HL-60/S4 treated with retinoic acid at 250 ng/mL for 4 days and 3 days (cell line): Measurements from ENCODE around the gene CACYBP.
"Not testable (repeated sequence)": the region's sequence is repeated elsewhere in the genome, so short reads cannot be mapped to it uniquely, and the experiment has no call there.

Source experiments
- in situ Hi-C: fragments of 300-500 bp; cut with MboI; formaldehyde crosslinking; loops from 2 replicates; pipeline ENCODE4 v1.7.0; 2022; ENCODE audit warnings: low sequenced_read_pairs

CACYBP gene

DNA sequence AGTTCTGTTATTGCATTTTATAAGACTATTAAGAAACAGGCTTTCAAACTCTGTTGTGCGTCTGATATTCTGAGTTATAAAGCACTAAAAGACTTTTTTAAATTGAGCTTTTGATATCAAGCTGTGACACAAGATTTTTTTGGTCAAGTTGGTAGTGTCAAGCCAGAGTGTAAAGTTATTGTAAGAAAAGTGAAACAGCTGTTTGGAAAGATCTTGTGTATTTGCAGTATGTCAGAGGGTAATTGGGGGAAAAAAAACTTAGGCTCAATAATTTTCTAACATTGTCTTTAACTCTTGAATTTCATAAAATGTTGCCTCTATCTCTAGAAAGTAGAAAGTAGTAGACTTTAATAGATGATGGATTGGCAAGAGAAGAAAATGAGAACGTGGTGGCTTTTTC is 3.8 kb downstream of the CACYBP start:
- in situ Hi-C loops = no loop called here

DNA sequence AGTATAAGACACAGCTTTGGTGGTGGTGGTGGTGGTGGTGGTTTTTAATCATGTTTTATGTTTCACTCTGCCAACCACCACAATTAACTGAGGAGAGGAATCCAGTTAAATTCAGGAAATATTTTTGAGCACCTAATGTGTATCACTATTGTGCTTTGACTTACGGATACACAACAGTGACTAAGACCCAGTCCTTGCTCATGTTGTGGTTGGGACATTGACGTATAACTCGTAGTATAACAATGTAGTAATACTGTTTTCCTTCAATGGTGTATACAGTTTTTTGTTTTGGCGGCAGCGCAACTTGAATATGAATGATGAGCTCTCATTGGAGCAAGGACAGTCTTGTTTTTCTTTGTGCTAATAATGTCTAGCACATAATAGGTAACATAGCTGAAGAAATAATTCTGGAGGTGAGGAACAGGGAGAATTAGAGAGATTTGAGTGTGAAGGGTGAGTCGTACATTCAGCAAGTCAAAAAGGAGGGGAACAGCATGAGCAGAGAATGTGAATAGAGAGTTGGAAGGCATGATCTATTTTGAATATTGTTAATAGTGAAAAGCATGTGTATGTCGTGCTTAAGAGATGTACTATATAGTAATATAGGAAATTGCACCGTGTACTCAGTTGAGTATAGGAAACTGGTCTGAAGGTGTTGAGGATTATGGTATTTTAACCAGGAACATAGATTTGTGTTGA is 5.5 kb downstream of the CACYBP start:
- in situ Hi-C loops = no loop called here

DNA sequence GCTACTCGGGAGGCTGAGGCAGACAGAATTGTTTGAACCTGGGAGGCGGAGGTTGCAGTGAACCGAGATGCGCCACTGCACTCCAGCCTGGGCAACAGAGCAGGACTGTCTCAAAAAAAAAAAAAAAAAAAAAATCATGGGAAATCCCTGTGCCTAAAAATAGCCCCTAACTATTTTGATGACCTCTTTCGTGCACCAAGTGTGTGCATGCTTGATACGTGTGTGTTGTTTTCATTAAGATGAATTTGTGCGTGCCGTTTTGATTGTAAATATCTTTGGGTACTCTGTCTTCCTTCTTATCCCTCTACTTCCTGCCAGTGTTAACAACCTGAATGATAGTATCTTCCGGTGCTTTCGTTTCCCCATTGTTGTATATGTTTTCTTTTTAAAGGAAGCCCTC is 9.8 kb downstream of the CACYBP start:
- in situ Hi-C loops = no loop called here

DNA sequence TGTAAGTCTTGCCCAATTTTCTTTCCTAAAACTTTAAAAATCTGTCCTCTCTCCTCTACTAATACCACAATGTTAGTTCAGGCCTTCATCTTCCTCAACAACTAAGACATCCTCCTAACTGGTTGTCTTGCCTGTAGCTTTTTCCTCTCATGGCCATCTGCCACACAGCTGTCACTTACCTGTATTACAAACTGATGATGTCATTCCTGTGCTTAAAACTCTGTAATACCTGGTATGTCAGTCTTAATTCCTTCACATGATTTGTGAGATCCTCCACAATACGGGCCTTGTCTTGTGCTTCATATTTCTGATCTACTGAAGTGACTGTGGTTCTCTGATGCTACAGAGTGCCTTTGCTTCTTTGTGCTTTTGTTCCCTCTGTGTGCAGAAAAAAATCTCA is 13.7 kb downstream of the CACYBP start:
- in situ Hi-C loops = no loop called here

DNA sequence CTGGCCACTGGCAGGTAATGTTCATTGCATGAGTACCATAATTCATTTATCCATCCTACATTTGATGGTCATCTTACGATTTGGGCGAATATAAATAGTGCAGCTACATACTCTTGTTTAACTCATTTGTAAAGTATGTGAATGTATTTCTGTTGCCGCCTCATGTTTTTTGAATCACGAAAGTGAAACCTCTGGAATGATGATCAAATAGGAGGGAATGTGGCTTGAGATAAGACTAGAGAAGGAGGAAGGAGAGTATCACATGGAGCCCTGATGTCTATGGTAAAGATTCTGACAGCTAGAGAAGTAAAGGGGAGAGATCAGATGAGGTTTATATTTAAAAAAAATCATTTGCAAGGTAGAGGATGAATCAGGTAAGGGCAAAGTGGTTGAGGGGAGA is 15.5 kb downstream of the CACYBP start:
- in situ Hi-C loops = no loop called here

DNA sequence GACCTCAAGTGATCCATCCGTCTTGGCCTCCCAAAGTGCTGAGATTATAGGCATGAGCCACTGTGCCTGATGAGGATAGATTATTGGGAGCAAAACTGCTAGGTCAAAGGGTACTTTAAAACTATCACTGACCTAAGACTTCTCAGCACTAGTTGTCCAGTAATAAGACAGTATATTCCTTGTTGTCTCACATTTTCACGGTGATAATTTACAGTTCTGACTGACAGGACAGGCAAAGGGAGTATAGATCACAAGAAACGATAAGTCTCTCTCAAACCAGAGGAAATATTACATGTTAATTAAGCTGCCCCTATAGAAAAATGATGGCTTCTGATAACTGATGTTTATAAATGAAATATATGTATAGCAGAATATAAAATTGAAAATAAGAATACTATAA is 19.8 kb downstream of the CACYBP start:
- in situ Hi-C loops = no loop called here

DNA sequence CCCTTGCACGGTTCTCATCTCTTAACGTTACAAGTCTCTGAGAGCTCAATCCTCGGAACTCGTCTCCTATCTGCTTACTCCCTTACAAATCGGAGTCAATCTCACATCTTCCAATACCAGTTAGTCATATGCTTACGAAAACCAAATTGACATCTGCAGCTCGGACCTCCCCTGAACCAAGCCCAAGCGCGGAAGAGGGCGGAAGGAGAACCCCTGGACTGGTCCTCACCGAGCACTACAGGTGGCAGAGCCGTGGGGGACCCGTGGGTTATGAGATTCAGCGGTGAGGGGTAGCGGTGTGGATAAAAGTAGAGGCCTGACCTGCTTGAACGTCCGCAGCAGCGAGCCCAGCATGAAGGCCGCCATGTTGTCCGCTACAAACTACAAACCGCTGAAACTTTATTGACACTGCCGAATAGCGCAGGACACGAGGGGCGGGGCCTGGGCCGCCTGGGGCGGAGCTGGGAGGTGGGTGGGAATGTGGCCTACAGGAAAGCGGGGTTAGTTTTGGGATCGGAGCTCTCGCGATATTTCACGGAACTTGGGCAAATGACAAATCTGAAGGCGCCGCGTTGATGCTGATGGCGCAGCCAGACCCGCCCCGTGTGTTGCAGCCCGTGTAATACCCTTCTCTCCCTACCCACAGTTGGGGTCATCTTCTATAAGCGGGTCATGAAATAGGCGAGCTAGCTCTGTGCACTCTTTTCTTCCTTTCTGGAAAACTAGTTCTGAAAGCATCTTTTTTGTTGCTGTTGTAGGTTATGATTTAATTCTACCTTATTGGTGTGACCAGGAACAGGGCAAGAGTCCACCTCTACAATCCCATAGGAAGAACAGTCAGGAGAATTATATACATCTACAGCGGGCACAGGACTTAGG is 23.5 kb downstream of the CACYBP start, which contains the start of gene MRPS14:
Gene MRPS14 (minus strand): TSS at position 383 of the 879 bp plus-strand sequence. CDS start 17 bp downstream, at position 366.
- in situ Hi-C loops = no loop called here

DNA sequence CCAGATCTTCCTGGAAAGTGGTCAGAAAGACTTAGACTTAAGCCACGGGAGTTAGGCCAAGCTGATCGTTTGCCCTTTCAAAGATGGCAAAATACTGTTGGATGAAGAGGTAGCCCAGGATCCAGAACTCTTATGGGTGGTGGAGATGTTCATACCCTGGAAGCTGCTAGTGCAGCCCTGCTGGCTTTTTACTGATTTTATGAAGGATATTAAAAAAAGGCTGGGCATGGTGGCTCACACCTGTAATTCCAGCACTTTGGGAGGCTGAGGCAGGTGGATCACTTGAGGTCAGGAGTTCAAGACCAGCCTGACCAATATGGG is 24.1 kb downstream of the CACYBP start:
- in situ Hi-C loops = not testable (repeated sequence)

DNA sequence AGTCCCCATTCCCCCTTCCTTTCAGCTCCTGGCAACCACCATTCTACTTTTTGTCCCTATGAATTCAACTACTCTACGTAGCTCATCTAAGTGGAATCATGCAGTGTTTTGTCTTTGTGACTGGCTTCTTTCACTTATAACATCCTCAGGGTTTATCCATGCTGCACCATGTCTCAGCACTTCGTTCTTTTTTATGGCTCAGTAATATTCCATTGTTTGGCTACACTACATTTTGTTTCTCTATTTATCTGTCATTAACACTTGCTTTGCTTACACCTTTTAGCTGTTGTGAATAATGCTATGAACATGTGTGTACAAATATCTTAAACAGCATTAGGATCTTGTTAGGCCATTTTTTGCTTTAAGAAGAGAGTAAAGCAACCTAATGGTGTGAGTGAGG is 25.0 kb downstream of the CACYBP start:
- in situ Hi-C loops = loop anchor here (25.0 kb wide), 1 partner anchor 288 kb away; no protein-coding TSS in a partner anchor

DNA sequence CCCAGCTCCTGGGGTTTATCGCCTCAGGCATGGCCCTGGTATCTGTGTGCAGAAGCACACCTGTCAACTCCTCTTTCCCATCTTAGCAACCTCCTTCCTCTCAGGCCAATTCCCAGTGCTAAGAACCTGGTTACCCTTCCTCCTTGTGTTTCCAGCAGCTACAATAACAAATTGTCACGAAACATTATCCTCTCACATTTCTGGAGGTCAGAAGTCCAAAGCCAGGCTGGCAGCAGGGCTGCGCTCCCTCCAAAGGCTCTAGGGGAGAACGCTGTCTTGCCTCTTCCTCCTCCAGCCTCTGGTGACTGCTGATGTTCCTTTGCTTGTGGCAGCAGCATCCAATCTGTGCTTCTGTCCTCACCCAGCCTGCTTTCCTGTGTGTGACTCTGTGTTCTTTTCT is 34.2 kb downstream of the CACYBP start:
- in situ Hi-C loops = loop anchor here (25.0 kb wide), 1 partner anchor 278 kb away; no protein-coding TSS in a partner anchor

DNA sequence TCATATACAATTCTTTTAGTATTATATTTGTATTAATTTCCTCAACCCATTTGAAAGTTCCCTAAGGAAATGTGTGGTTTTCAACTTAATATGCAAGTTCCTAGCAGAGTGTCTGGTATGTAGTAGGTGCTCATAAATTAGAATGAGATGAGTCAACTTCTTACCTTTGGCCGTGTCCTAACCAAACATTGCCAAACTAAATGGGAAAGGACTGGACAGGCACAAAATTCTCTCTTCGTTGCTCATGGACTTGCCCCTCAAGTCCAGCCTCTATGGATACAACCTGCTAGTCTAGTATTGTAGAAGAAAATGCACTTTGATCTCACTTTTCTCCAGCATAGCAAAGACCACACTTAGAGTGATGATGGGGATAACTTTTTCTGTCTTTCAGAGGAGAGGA is 35.0 kb downstream of the CACYBP start:
- in situ Hi-C loops = loop anchor here (25.0 kb wide), 1 partner anchor 278 kb away; no protein-coding TSS in a partner anchor

DNA sequence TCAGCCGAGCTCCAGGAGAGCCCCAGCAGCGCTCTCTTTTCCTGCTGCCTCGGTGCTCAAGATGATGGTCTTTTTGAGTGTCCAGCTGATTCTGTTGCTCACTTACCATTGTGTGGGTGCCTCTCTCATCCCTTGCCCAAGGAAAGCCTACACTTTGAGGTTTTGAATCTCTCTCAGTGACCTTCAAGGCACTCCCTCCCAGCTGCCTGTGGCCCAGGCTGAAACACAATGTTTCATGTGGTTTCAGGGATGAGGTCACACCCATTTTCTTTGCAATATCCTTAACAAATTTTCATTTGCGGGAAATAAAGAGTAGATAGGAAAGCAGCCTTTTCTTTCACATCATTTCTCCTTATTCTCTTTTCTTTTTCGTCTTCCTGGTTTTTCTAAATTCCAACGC is 36.1 kb downstream of the CACYBP start:
- in situ Hi-C loops = loop anchor here (25.0 kb wide), 1 partner anchor 276 kb away; no protein-coding TSS in a partner anchor

DNA sequence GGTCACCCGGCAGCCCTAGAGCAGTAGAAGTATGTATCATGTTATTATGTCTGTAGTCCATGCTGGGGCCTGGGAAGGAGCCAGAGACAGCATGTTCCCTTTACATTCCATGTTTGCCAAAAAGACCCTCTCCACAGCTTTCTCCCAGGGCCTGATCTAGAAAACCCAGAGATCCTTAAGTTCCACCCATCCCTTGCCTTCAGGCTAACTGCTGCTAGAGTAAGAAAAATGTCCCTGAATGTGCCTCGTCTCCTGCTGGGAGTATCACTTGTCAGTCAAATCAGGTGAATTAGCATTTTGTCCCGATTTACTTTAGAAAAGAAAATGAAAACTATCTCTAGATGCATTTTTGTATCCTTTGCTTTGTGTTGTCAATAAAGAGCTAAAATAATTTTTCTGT is 36.7 kb downstream of the CACYBP start:
- in situ Hi-C loops = loop anchor here (25.0 kb wide), 1 partner anchor 276 kb away; no protein-coding TSS in a partner anchor

DNA sequence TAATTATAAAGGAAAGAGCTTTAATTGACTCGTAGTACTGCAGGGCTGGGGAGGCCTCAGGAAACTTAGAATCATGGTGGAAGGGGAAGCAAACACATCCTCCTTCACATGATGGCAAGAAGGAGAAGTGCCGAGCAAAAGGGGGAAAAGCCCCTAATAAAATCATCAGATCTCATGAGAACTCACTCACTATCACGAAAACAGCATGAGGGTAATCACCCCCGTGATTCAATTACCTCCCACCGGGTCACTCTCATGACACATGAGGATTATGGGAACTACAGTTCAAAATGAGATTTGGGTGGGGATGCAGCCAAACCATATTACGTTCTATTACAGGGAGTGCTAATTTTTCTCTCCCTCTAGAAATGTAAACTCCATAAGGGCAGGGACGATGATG is 37.7 kb downstream of the CACYBP start:
- in situ Hi-C loops = loop anchor here (25.0 kb wide), 1 partner anchor 275 kb away; no protein-coding TSS in a partner anchor

DNA sequence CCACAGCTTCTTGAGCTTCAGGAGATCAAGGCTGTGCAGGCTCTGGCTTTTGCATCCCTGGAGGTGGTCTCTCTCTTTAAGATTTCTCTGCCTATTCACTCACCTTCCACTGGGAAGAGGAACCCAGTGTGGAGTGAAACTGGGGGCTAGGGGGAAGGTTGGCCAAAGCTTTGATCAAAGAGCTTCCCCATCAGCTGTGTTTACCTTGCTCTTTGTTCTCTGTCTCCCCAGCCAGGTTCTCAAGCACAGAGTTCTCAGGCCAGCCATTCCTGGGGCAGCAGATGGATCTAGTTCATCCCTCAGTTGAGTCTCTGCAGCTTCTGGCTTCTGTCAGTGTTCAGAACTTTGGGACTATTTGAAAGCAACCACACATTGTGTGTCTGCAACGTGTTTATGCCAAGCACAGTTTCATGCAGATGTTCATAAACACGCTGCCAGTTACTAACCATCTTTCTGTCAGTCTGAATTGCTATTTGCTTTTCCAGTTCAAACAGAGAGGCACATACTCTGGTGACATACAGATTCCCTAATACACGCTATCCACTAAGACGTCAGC is 40.7 kb downstream of the CACYBP start:
- in situ Hi-C loops = loop anchor here (25.0 kb wide), 1 partner anchor 272 kb away; no protein-coding TSS in a partner anchor

DNA sequence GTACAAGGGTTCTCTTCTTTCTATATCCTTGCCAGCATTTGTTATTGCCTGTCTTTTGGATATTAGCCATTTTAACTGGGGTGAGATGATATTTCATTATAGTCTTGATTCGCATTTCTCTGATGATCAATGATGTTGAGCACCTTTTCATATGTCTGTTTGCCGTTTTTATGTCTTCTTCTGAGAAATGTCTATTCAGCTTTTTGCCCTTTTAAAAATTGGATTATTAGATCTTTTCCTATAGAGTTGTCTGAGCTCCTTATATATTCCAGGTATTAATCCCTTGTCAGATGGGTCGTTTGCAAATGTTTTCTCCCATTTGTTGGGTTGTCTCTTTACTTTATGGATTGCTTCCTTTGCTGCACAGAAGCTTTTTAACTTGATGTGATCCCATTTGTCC is 42.9 kb downstream of the CACYBP start:
- in situ Hi-C loops = loop anchor here (25.0 kb wide), 1 partner anchor 270 kb away; no protein-coding TSS in a partner anchor

DNA sequence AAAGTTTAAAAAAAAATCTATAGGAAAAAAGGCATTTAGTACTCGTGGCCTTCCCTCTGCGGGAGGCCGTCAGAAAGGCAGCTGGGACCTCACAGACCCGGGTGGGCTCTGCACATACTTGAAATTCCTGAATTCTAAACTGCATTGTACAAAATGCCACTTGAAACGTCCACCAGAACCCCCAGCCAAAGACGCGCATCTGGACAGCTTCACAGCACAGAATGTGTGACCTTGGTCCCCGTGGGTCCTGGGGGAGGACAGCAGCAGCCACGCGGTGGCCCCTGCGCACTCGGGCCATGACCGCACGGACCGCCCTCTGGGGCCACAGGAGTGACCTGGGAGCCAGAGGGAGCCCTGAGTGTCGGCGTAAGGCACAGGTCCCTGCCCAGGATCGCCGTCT is 44.1 kb downstream of the CACYBP start:
- in situ Hi-C loops = loop anchor here (25.0 kb wide), 1 partner anchor 268 kb away; no protein-coding TSS in a partner anchor

DNA sequence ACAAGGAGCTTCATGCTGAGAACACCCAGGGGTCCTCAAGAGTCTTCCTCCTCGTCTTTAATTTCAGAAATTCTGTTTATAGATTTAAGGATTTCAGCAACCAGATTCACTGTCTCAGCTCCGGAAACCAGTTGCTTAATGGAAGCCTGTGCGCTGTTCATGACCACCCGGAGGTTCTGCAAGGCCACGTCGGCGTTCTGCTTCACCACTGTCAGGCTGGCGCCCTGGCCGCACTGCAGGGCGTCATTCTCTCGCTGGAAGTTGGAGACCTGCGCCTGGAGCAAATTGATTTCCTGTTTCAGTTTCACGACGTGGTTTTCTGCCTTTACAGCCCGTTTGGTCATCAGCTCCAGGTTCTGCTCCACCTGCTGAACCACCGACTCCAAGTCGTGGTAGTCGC is 44.8 kb downstream of the CACYBP start:
- in situ Hi-C loops = loop anchor here (25.0 kb wide), 1 partner anchor 268 kb away; no protein-coding TSS in a partner anchor

DNA sequence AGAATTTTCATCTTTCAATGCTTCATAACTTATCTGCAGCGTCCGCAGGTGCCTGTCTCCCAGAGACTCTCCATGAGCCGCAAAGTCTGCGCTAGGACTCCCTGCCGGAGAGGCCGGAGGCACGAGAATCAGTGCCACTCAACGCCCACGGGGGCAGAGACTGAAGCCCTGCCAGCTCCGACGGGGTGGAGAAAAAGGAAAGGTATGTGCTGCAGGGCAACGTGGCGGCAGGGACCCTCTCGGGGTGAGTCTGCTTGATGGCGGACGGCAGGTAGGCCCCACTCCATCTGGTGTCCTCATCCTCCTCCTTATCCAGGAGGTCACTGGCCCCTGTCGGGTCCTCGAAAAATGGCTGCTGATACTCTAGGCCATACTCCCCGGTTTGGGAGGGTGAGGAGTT is 45.4 kb downstream of the CACYBP start:
- in situ Hi-C loops = loop anchor here (25.0 kb wide), 1 partner anchor 267 kb away; no protein-coding TSS in a partner anchor

DNA sequence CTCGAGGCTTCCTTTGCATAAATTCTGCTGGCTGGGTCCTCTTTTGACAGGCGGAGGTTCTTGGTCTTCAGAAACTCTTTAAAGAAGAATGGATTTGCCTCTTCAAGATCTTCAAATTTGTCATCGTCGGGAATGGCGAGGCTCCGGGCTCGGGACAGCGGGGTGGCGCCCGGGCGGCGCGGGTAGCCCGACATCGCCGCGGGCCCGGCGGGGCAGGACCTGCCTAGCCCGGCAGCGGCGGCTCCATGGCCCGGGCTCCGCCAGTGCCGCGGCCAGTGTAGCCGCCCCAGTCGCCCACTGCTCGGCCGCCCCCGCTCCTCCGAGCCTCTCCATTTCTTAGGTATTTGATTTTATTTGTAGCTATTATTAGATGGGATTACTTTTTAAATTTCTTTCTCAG is 45.8 kb downstream of the CACYBP start:
- in situ Hi-C loops = loop anchor here (25.0 kb wide), 1 partner anchor 267 kb away; no protein-coding TSS in a partner anchor

DNA sequence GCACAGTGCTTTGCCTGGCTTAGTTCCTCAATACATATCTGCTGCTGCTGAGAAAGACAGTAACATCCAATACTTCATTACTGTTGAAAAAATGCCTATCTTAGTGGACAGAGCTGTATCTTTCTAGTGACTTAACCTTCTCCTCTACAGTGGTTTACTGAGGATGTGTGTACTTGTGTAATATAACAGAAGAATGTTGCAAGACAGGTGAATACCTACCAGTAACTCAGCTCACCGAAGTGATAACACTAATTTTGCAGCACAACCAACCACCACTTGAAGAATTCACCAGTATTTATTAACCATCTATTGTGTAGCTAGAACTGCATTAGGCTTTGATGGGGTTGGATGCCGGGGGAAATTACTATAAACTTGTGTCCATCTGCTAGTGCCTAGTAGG is 51.2 kb downstream of the CACYBP start:
- in situ Hi-C loops = no loop called here
